CD1c-positive myeloid dendritic cell (primary cell): ENCODE measurements around the gene CIDEA.

Experiments used
- DNase-seq: peaks from one replicate; pipeline ENCODE4 v3.0.0-alpha.2; 2016; ENCODE audit errors: extremely low spot score

Gene CIDEA

GRCh38 chr18:12271376-12272235 is 17.4 kb downstream of the CIDEA start:
- peak; percentile 76 for DNase-seq

GRCh38 chr18:12274793-12275192 is 20.6 kb downstream of the CIDEA start:
- no peak for DNase-seq

GRCh38 chr18:12276736-12277554 is 22.8 kb downstream of the CIDEA start:
- DNase-seq: no peak

GRCh38 chr18:12278215-12278671 is 24.1 kb downstream of the CIDEA start:
- DNase-seq: no peak

- DNase-seq: no peak
Observed at GRCh38 chr18:12278741-12279682, 24.9 kb downstream of the CIDEA start.

- no peak for DNase-seq
Observed at GRCh38 chr18:12279781-12280531, 25.8 kb downstream of the CIDEA start.

GRCh38 chr18:12281861-12282260 is 27.7 kb downstream of the CIDEA start:
- no peak for DNase-seq

GRCh38 chr18:12282442-12283039 is 28.4 kb downstream of the CIDEA start:
- no peak for DNase-seq

- no peak for DNase-seq
Observed at GRCh38 chr18:12283256-12283655, 29.1 kb downstream of the CIDEA start.

GRCh38 chr18:12283666-12284065 is 29.5 kb downstream of the CIDEA start:
- no peak for DNase-seq

GRCh38 chr18:12287131-12287681 is 33.0 kb downstream of the CIDEA start:
- no peak for DNase-seq

- DNase-seq: peak; percentile 53
Observed at GRCh38 chr18:12287684-12288402, 33.7 kb downstream of the CIDEA start.

GRCh38 chr18:12288403-12288755 is 34.2 kb downstream of the CIDEA start:
- DNase-seq: no peak

- no peak for DNase-seq
Observed at GRCh38 chr18:12290086-12290485, 35.9 kb downstream of the CIDEA start.

- DNase-seq: no peak
Observed at GRCh38 chr18:12291161-12291560, 37.0 kb downstream of the CIDEA start.

- DNase-seq: no peak
Observed at GRCh38 chr18:12291690-12292089, 37.5 kb downstream of the CIDEA start.

GRCh38 chr18:12293831-12294230 is 39.7 kb downstream of the CIDEA start:
- DNase-seq: no peak

- no peak for DNase-seq
Observed at GRCh38 chr18:12295389-12296086, 41.4 kb downstream of the CIDEA start.

- no peak for DNase-seq
Observed at GRCh38 chr18:12296087-12296403, 41.9 kb downstream of the CIDEA start.
